Measurements from ENCODE around the gene TBC1D10B. TPM values are rescaled to one million over a fixed set of nuclear protein-coding genes. Genes with fewer than 3 reads are reported as not detected.

TBC1D10B gene
- total and polyA plus RNA-seq, 2 donors (not counting 1 experiment from before 2014, with no cell fraction given), result 23.5 to 58.0 TPM

DNA sequence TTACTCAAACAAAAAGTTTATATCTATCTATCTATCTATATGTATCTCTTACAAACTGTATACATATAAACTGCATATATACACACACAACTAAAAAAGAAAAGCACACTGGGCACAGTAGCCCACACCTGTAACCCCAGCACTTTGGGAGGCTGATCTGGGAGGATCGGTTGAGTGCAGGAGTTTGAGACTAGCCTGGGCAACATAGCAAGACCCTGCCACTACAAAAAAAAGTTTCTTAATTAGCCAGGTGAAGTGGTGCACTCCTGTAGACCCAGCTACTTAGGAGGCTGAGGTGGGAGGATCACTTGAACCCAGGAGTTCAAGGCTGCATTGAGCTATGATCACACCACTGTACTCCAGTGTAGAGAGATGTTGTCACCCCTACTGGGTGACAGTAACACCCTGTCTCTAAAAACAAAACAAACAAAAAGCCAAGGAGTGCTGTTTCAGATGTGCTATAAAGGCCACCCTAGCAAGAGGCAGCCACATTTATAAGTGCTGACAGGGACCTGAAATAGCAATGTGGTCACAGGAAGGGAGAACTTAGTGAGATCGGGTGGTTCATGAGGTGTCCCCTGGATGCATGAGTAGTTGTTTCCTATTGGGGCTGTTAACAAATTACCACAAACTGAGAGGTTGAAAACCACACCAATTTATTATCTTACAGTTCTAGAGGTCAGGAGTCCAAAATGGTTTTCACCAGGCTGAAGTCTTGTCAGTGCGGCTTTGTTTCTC is 20.0 kb downstream of the TBC1D10B start:
- Histone ChIP-seq H3K79me2 (ENCODE audit: control insufficient read depth, insufficient read depth, low read length) (peaks cover 32% of the 10 kb centered on the region), H3K9me3 (ENCODE audit: control extremely low read depth in 1 of 3, control insufficient read depth in 2 of 3, insufficient read depth in 1 of 3, low read length in 2 of 3) (no peaks in the 10 kb centered on the region), H3K27me3 (replicated peaks in 1 of 4; ENCODE audit: control extremely low read depth in 1 of 4, control insufficient read depth in 3 of 4, insufficient read depth in 4 of 4, low read length in 3 of 4) (no peaks in the 10 kb centered on the region), H3K4me3 (ENCODE audit: control extremely low read depth in 1 of 5, extremely low read depth in 1 of 5, insufficient read depth in 1 of 5, low read depth in 2 of 5, low read length in 4 of 5) (no peak overlapping the region), H2AFZ (ENCODE audit: insufficient read depth, low read depth, low read length, poor library complexity, severe bottlenecking) (no peak overlapping the region), H3K4me2 (replicated peaks; ENCODE audit: low read depth, low read length, poor library complexity, severe bottlenecking) (peak overlapping the region; percentile 44), H3K4me1 (ENCODE audit: control insufficient read depth in 2 of 2, insufficient read depth in 2 of 2, low read length in 2 of 2) (peaks cover 28 to 47% of the 10 kb centered on the region in 2 donors), H3K27ac (ENCODE audit: low read length in 2 of 2) (peak overlapping the region in 1 of 2 donors; percentile 72), H3K36me3 (replicated peaks in 1 of 2; ENCODE audit: control extremely low read depth in 1 of 2, control insufficient read depth in 1 of 2, extremely low read depth in 1 of 2, insufficient read depth in 2 of 2, low read length in 1 of 2) (peaks cover 0 to 26% of the 10 kb centered on the region in 2 experiments), H3K9ac (ENCODE audit: low read length) (peak overlapping the region; percentile 26), H4K20me1 (ENCODE audit: control insufficient read depth, insufficient read depth, low read length, poor library complexity, severe bottlenecking) (peaks cover 12% of the 10 kb centered on the region)
- intact Hi-C loops (cut with micrococcal nuclease), result no loop called here
- DNase-seq (peak; percentile 41), ATAC-seq (ENCODE audit: low read depth) (no peak)
- Mint-ChIP-seq H3K4me1 (peaks cover 51% of the 10 kb centered on the region), H3K27ac (peak overlapping the region; percentile 85), H3K27me3 (no peaks in the 10 kb centered on the region), H3K9me3 (ENCODE audit: insufficient read depth) (no peaks in the 10 kb centered on the region), H3K4me3 (peak overlapping the region; percentile 50)
- no peak for TF ChIP-seq EZH2 (IDR thresholded peaks at IDR 0.05; ENCODE audit: borderline replicate concordance, insufficient read depth, low read depth, low read length, poor library complexity, severe bottlenecking)
- TF ChIP-seq, protein P1, sequence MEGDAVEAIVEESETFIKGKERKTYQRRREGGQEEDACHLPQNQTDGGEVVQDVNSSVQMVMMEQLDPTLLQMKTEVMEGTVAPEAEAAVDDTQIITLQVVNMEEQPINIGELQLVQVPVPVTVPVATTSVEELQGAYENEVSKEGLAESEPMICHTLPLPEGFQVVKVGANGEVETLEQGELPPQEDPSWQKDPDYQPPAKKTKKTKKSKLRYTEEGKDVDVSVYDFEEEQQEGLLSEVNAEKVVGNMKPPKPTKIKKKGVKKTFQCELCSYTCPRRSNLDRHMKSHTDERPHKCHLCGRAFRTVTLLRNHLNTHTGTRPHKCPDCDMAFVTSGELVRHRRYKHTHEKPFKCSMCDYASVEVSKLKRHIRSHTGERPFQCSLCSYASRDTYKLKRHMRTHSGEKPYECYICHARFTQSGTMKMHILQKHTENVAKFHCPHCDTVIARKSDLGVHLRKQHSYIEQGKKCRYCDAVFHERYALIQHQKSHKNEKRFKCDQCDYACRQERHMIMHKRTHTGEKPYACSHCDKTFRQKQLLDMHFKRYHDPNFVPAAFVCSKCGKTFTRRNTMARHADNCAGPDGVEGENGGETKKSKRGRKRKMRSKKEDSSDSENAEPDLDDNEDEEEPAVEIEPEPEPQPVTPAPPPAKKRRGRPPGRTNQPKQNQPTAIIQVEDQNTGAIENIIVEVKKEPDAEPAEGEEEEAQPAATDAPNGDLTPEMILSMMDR (IDR thresholded peaks at IDR 0.05), result no peak
- POLR2A ChIA-PET, result interaction anchor here (0.6 kb wide), 1 partner anchor 56 kb away, joined by 8 read pairs; no protein-coding TSS in a partner anchor
- WGBS (ENCODE audit: insufficient coverage), result 45% methylated on average over 1 of the region's 3 CpGs
- CTCF ChIA-PET, result interaction anchor here (0.6 to 0.7 kb wide), 2 partner anchors 9 to 266 kb away, joined by 3 to 4 read pairs; no protein-coding TSS in a partner anchor

DNA sequence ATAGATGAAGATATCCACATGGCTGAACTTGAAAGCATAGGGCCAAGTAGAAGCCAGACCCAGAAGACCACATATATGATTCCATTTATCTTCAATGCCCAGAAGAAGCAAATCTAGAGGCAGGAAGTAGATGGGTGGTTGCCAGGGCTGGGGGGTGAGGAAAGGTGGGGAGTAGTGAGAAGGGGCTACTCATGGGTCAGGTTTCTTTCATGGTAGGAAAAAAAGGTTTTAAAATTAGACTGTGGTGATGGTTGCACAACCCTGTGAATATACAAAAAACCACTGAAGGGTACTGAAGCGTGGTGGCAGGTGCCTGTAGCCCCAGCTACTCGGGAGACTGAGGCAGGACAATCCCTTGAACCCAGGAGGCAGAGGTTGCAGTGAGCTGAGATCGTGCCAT is 20.6 kb downstream of the TBC1D10B start:
- peak overlapping the region; percentile 44 for H3K4me2 ChIP-seq (replicated peaks; ENCODE audit: low read depth, low read length, poor library complexity, severe bottlenecking)
- 14% methylated on average over 2 of the region's 3 CpGs for WGBS (ENCODE audit: insufficient coverage)
- TF ChIP-seq, protein P1 (IDR thresholded peaks at IDR 0.05), result no peak
- TF ChIP-seq EZH2 (IDR thresholded peaks at IDR 0.05; ENCODE audit: borderline replicate concordance, insufficient read depth, low read depth, low read length, poor library complexity, severe bottlenecking), result no peak
- peak; percentile 26 for DNase-seq
- no peak overlapping the region for H3K4me3 ChIP-seq (ENCODE audit: control extremely low read depth in 1 of 5, extremely low read depth in 1 of 5, insufficient read depth in 1 of 5, low read depth in 2 of 5, low read length in 4 of 5)
- no peaks in the 10 kb centered on the region for H3K27me3 ChIP-seq (replicated peaks in 1 of 4; ENCODE audit: control extremely low read depth in 1 of 4, control insufficient read depth in 3 of 4, insufficient read depth in 4 of 4, low read length in 3 of 4)
- Mint-ChIP-seq H3K27ac (peak overlapping the region; percentile 91), H3K4me3 (peak overlapping the region; percentile 52), H3K9me3 (ENCODE audit: insufficient read depth) (no peaks in the 10 kb centered on the region), H3K27me3 (no peaks in the 10 kb centered on the region), H3K4me1 (peaks cover 47% of the 10 kb centered on the region)
- CTCF ChIA-PET, result interaction anchor here (0.6 to 0.7 kb wide), 2 partner anchors 9 to 265 kb away, joined by 3 to 4 read pairs; no protein-coding TSS in a partner anchor
- peaks cover 26% of the 10 kb centered on the region for H3K79me2 ChIP-seq (ENCODE audit: control insufficient read depth, insufficient read depth, low read length)
- H3K27ac ChIP-seq (ENCODE audit: low read length in 2 of 2), result peak overlapping the region; percentile 1 to 72
- peak overlapping the region; percentile 9 for H3K9ac ChIP-seq (ENCODE audit: low read length)
- POLR2A ChIA-PET, result interaction anchor here (0.6 kb wide), 1 partner anchor 57 kb away, joined by 8 read pairs; no protein-coding TSS in a partner anchor
- H3K36me3 ChIP-seq (replicated peaks in 1 of 2; ENCODE audit: control extremely low read depth in 1 of 2, control insufficient read depth in 1 of 2, extremely low read depth in 1 of 2, insufficient read depth in 2 of 2, low read length in 1 of 2), result peaks cover 0 to 26% of the 10 kb centered on the region in 2 experiments
- ATAC-seq (ENCODE audit: low read depth), result peak; percentile 15
- intact Hi-C loops (cut with micrococcal nuclease), result no loop called here
- no peak overlapping the region for H2AFZ ChIP-seq (ENCODE audit: insufficient read depth, low read depth, low read length, poor library complexity, severe bottlenecking)
- peaks cover 12% of the 10 kb centered on the region for H4K20me1 ChIP-seq (ENCODE audit: control insufficient read depth, insufficient read depth, low read length, poor library complexity, severe bottlenecking)
- no peaks in the 10 kb centered on the region for H3K9me3 ChIP-seq (ENCODE audit: control extremely low read depth in 1 of 3, control insufficient read depth in 2 of 3, insufficient read depth in 1 of 3, low read length in 2 of 3)
- H3K4me1 ChIP-seq (ENCODE audit: control insufficient read depth in 2 of 2, insufficient read depth in 2 of 2, low read length in 2 of 2), result peaks cover 28 to 46% of the 10 kb centered on the region in 2 donors
